Small intestine (tissue), 7 donors: Measurements from ENCODE around the gene MLLT11. TPM values are rescaled to one million over a fixed set of nuclear protein-coding genes. Genes with fewer than 3 reads are reported as not detected.

Experiments used
- DNase-seq, 2 donors: peaks; one replicate each; pipeline versions ENCODE4 v3.0.0 to v3.0.0-alpha.2; 2013
- FAIRE-seq: peaks from 2 replicates; lab custom pipeline; 2012; peaks lifted over from hg19 to GRCh38; lab: Jason Lieb, UNC
- H3K27ac ChIP-seq, 3 donors: one replicate each; pipeline ENCODE4 v1.5.1; 2013; ENCODE audit warnings: low read length in 2 of 3, mild to moderate bottlenecking in 2 of 3, control low read depth in 1 of 3, inconsistent platforms in 1 of 3, low read depth in 1 of 3, moderate library complexity in 1 of 3
- H3K27me3 ChIP-seq, 3 donors: one replicate each; pipeline ENCODE4 v1.6.1; 2013; ENCODE audit warnings: low read length in 3 of 3, inconsistent platforms in 1 of 3; ENCODE audit not compliant: control insufficient read depth in 3 of 3, insufficient read depth in 3 of 3
- H3K36me3 ChIP-seq, 3 donors: one replicate each; pipeline ENCODE4 v1.6.1; 2013; ENCODE audit warnings: low read length in 3 of 3, inconsistent platforms in 1 of 3, low read depth in 1 of 3, mild to moderate bottlenecking in 1 of 3, moderate library complexity in 1 of 3; ENCODE audit not compliant: control insufficient read depth in 3 of 3, insufficient read depth in 2 of 3
- H3K4me1 ChIP-seq, 3 donors: one replicate each; pipeline ENCODE4 v1.6.1; 2013; ENCODE audit warnings: low read length in 2 of 3, inconsistent platforms in 1 of 3, low read depth in 1 of 3, mild to moderate bottlenecking in 1 of 3, moderate library complexity in 1 of 3; ENCODE audit not compliant: control insufficient read depth in 3 of 3, insufficient read depth in 2 of 3
- H3K4me3 ChIP-seq, 3 donors: one replicate each; pipeline ENCODE4 v1.5.1; 2013; ENCODE audit warnings: low read length in 3 of 3, control low read depth in 1 of 3, inconsistent platforms in 1 of 3, low read depth in 1 of 3, mild to moderate bottlenecking in 1 of 3, moderate library complexity in 1 of 3
- H3K9me3 ChIP-seq, 2 donors: one replicate each; pipeline ENCODE4 v1.6.1; 2013; ENCODE audit warnings: low read depth in 1 of 2, low read length in 1 of 2; ENCODE audit not compliant: control insufficient read depth in 2 of 2, insufficient read depth in 1 of 2
- WGBS, 3 donors: extraction: QIAGEN DNeasy Blood & Tissue Kit; methylation state at CpG; one replicate each; pipeline ENCODE4 v1.1.7; 2013; 5-methylcytosine and 5-hydroxymethylcytosine counted together
- polyA plus RNA-seq, 4 donors: library from polyadenylated mRNA; stranded (reverse) in 3 of 4; unstranded in 1 of 4; fragments of 200-250 nt in 3 of 4; fragments of 120-200 nt in 1 of 4; gene quantifications; one replicate each; pipeline versions ENCODE4 v1.2.1 to v1.2.3, GENCODE V29; 2013
- donor health status: healthy with polysubstance abuse.
- donor health status: control.
- donor health status: control.
- donor health status: Bipolar disorder and iron deficiency.
- donor health status: healthy.

MLLT11 gene
- polyA plus RNA-seq, 4 donors, result 0.22 to 5.5 (median 2.4) TPM

GRCh38 chr1:151059109-151060006 is 839 bp upstream of the MLLT11 start, which contains the start of gene CDC42SE1:
CDC42SE1 (minus strand) TSS chr1:151059622; CDS start chr1:151055730, 3,892 bp downstream.
- peak within 1 kb of the TSS; percentile 74 to 98 (median 83) for H3K4me3 ChIP-seq
- H3K4me1 ChIP-seq, result peaks cover 3 to 29% (median 7%) of the 10 kb centered on the region in 3 donors
- H3K9me3 ChIP-seq, result no peaks in the 10 kb centered on the region
- FAIRE-seq (no peak), DNase-seq (peak; percentile 80 to 95)
- H3K36me3 ChIP-seq, result peaks cover 5 to 18% (median 5%) of the 10 kb centered on the region in 3 donors
- H3K27ac ChIP-seq, result peak within 1 kb of the TSS; percentile 60 to 99 (median 88)
- 0% methylated on average over 48 to 58 of the region's 58 CpGs for whole genome bisulfite sequencing, 3 donors
- H3K27me3 ChIP-seq, result no peaks in the 10 kb centered on the region

GRCh38 chr1:151060657-151061421 is 642 bp downstream of the MLLT11 start:
- H3K4me1 ChIP-seq, result peaks cover 3 to 24% (median 7%) of the 10 kb centered on the region in 3 donors
- peaks cover 0 to 6% (median 0%) of the 10 kb centered on the region in 3 donors for H3K36me3 ChIP-seq
- no peaks in the 10 kb centered on the region for H3K27me3 ChIP-seq
- WGBS, 3 donors, result 60 to 68% (median 66%) methylated on average over 4 of the region's 4 CpGs
- H3K27ac ChIP-seq, result peak overlapping the region in 2 of 3 donors; percentile 88 to 99
- H3K9me3 ChIP-seq, result no peaks in the 10 kb centered on the region
- DNase-seq, result no peak
- peak overlapping the region in 2 of 3 donors; percentile 74 to 83 for H3K4me3 ChIP-seq
- FAIRE-seq, result no peak

GRCh38 chr1:151061704-151062103 is 1.5 kb downstream of the MLLT11 start:
- 89 to 94% (median 90%) methylated on average over 2 of the region's 2 CpGs for WGBS, 3 donors
- Histone ChIP-seq H3K4me1 (peaks cover 0 to 15% (median 4%) of the 10 kb centered on the region in 3 donors), H3K36me3 (peaks cover 0 to 4% (median 0%) of the 10 kb centered on the region in 3 donors), H3K27ac (no peak overlapping the region), H3K9me3 (no peaks in the 10 kb centered on the region), H3K27me3 (no peaks in the 10 kb centered on the region), H3K4me3 (no peak overlapping the region)
- no peak for DNase-seq
- FAIRE-seq, result no peak

GRCh38 chr1:151062741-151063371 is 2.7 kb downstream of the MLLT11 start:
- Histone ChIP-seq H3K9me3 (no peaks in the 10 kb centered on the region), H3K4me3 (no peak overlapping the region), H3K4me1 (peaks cover 0 to 7% (median 1%) of the 10 kb centered on the region in 3 donors), H3K27ac (no peak overlapping the region), H3K36me3 (peaks cover 0 to 3% (median 0%) of the 10 kb centered on the region in 3 donors), H3K27me3 (no peaks in the 10 kb centered on the region)
- DNase-seq (no peak), FAIRE-seq (no peak)
- WGBS, 3 donors, result 31 to 69% (median 55%) methylated on average over 3 of the region's 3 CpGs

GRCh38 chr1:151065089-151065645 is 5.0 kb downstream of the MLLT11 start:
- H3K4me1 ChIP-seq, result peaks cover 0 to 3% (median 0%) of the 10 kb centered on the region in 3 donors
- H3K27me3 ChIP-seq, result no peaks in the 10 kb centered on the region
- H3K27ac ChIP-seq, result no peak overlapping the region
- no peaks in the 10 kb centered on the region for H3K36me3 ChIP-seq
- no peak overlapping the region for H3K4me3 ChIP-seq
- no peaks in the 10 kb centered on the region for H3K9me3 ChIP-seq
- DNase-seq (no peak), FAIRE-seq (no peak)

GRCh38 chr1:151067185-151067584 is 7.0 kb downstream of the MLLT11 start:
- Histone ChIP-seq H3K27me3 (no peaks in the 10 kb centered on the region), H3K4me1 (peaks cover 0 to 7% (median 0%) of the 10 kb centered on the region in 3 donors), H3K9me3 (no peaks in the 10 kb centered on the region), H3K27ac (no peak overlapping the region), H3K4me3 (no peak overlapping the region), H3K36me3 (no peaks in the 10 kb centered on the region)
- WGBS, 3 donors, result 90 to 97% (median 95%) methylated on average over 4 of the region's 4 CpGs
- no peak for DNase-seq
- FAIRE-seq, result no peak

- Histone ChIP-seq H3K4me1 (peaks cover 0 to 7% (median 0%) of the 10 kb centered on the region in 3 donors), H3K36me3 (peaks cover 0 to 5% (median 0%) of the 10 kb centered on the region in 3 donors), H3K4me3 (no peak overlapping the region), H3K27ac (no peak overlapping the region), H3K27me3 (no peaks in the 10 kb centered on the region), H3K9me3 (no peaks in the 10 kb centered on the region)
- WGBS, 3 donors, result 77 to 81% (median 78%) methylated on average over 5 of the region's 5 CpGs
- no peak for FAIRE-seq
- DNase-seq, result no peak
Observed at GRCh38 chr1:151069103-151069486, 8.9 kb downstream of the MLLT11 start.
